Skeletal muscle cell (primary cell): ENCODE data around the gene SLC38A11.
"Not testable (repeated sequence)": the region's sequence is repeated elsewhere in the genome, so short reads cannot be mapped to it uniquely, and the experiment has no call there.

Source experiments
- DNase-seq: peaks from one replicate; pipeline ENCODE4 v3.0.0-alpha.2; 2010; ENCODE audit warnings: low read depth
- H3K4me3 ChIP-seq: 2 replicates; pipeline ENCODE4 v1.5.1; 2011; ENCODE audit warnings: low read depth, mild to moderate bottlenecking, control low read depth, low read length, moderate library complexity

Gene SLC38A11

GRCh38 chr2:164954954-164955701 is at the start of gene SLC38A11:
TSS of gene SLC38A11 (minus strand) at chr2:164955525. CDS start at chr2:164955247, 278 bp downstream.
- H3K4me3 ChIP-seq, result peak within 1 kb of the TSS; percentile 49

DNA sequence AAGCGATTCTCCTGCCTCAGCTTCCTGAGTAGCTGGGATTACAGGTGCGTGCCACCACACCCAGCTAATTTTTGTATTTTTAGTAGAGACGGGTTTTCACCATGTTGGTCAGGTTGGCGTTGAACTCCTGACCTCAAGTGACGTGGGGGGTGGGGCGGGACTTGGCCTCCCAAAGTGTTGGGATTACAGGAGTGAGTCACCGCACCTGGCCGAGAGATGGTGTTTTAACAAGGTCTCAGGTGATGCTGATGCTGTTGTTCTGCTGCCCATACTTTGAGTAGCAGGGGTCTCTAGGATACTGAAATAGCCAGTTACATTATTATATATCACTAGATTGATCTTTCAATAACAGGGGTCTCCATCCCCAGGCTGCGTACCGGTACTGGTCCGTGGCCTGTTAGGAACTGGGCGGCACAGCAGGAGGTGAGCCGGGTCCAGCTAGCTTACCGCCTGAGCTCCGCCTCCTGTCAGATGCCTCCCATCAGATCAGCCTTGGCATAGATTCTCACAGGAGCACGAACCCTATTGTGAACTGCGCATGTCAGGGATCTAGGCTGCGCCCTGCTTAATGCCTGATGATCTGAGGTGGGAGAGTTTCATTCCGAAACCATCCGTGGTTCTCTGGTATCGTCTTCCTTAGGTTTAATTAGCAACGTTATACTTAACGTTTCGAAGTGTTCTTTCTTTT is 48.3 kb upstream of the SLC38A11 start:
- DNase-seq, result no peak

More at GRCh38 chr2:164954954-164955701, at the start of gene SLC38A11:
- DNase-seq, result no peak

DNA sequence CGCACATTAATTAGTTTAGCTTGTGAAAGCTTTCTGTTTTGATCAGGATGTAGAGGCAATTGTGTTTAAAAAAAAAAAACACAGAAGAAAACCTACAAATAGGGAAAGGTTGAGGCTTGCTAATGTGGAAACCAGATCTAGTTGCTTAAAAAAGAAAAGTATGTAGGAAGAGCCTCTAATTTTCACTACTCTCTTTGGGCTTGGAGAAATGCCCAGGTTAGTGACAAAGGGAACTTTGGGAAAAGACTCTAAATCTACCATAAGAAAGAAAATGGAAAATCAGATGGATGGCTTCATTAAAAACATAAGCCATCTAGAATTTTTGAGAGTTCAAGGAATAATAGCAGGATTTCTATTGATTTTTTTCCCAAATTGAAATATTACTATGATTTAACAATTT is 47.3 kb upstream of the SLC38A11 start:
- no peak overlapping the region for H3K4me3 ChIP-seq

More for the DNA sequence above, 48.3 kb upstream of the SLC38A11 start:
- H3K4me3 ChIP-seq, result no peak overlapping the region

GRCh38 chr2:164994664-164995299 is 39.5 kb upstream of the SLC38A11 start:
- not testable (repeated sequence) for DNase-seq, H3K4me3 ChIP-seq

More for the DNA sequence above, 47.3 kb upstream of the SLC38A11 start:
- DNase-seq, result no peak

DNA sequence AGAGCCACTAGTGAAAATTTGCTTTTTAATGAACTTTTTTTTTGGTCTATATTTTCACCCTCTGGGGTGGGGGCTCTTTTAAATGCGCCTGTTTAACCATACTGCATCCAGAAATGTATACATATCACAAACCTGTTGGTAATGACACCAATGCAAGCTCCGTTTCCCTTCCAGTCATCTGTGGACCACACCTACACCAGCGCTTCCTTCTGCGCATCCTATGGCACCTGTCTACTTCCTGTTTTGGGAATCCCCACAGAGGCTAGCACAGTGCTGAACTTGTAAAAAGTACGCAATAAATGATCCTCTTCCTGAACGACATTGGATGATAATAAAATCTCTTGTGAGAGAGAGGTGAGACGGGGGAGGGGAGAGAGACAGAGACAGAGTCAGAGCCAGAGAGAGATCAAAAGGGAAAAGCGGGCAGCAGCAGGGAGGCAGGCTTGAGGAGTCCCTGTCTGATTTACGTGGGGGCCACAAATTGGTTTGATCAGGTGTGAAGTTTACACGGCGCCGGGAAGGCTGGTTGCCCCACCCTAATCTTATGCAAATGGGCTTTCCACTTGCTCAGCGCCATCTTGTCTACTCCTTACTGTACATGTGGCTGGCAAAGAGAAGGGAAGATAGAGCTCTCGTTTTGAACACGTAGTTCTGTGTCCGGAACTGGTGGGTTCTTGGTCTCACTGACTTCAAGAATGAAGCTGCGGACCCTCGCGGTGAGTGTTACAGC is 38.1 kb upstream of the SLC38A11 start:
- H3K4me3 ChIP-seq, result no peak overlapping the region
- DNase-seq, result no peak

- H3K4me3 ChIP-seq, result no peak overlapping the region
Observed at GRCh38 chr2:164992818-164993217, 37.5 kb upstream of the SLC38A11 start.

GRCh38 chr2:164992093-164992454 is 36.7 kb upstream of the SLC38A11 start:
- not testable (repeated sequence) for DNase-seq, H3K4me3 ChIP-seq

More at GRCh38 chr2:164992818-164993217, 37.5 kb upstream of the SLC38A11 start:
- peak; percentile 57 for DNase-seq

GRCh38 chr2:164991361-164992092 is 36.2 kb upstream of the SLC38A11 start:
- not testable (repeated sequence) for DNase-seq, H3K4me3 ChIP-seq

DNA sequence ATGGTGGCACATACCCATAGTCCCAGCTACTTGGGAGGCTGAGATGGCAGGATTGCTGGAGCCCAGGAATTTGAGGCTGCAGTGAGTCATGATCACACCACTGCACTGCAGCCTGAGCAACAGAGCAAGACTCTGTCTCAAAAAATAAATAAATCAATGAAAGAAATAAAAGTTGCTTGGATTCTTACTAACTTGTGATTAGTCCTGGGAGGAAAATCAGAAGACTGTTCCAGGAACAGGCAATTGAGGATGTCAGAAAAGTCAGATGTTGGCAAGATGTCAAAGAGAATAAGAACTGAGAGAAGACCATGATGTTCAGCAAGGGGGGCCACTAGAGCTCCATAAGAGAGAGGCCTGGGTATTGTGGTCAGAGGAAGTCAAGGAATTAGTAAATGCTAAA is 35.6 kb upstream of the SLC38A11 start:
- peak; percentile 37 for DNase-seq
- not testable (repeated sequence) for H3K4me3 ChIP-seq

DNA sequence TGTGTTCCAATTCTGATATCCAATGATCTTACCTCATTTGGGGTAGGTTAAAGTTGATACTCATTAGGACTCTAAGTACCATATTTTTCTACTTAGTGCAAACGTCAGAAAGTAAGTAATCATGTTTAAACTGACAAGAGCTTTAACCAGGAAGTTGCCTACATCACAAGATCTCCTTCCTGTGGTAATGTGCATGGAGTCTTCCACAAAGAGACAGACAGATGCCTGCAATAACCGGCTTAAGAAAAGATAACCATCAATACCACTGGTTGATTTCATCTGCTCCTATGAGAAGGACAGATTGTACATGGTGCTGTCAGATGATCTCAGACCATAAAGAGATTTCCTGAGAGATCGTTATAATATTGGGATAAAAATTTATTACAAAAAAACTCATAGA is 33.5 kb upstream of the SLC38A11 start:
- not testable (repeated sequence) for DNase-seq, H3K4me3 ChIP-seq

DNA sequence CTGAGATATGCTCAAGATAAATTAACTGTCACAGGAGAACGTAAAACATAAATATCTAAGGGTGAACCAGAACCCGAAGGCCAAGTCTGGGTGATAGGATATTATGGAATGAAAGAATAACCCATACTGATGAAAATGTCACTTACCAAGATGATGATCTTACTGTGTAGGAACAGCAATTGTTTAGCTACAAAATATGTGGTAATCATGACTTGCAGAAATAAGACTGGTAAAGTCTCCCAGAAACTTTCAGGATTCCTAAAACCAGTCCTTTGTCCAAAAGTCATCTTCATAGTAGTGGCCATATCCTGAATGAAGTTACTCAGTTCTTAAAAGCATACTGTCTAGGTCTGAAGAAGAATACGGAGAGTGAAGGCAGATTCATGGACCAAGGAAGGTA is 30.7 kb upstream of the SLC38A11 start:
- H3K4me3 ChIP-seq, DNase-seq: not testable (repeated sequence)

DNA sequence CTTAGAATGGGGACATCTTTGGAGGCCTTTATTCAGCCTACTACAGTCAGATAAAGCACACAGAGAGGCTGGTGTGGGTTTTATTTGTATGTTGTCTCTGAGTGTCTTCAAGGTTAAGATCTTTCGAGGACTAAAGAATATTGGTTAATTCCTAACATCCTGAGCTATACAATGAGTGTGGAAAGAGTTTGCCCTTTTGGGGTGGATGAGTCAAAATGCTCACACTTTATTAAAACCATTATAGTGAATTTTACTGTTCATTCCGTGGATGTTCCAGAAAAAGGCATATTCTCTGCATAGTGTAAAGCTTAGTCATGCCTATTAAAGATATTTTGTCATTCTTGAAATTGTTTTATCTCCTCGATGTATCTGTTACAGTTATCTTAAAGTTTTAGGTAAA is 29.1 kb upstream of the SLC38A11 start:
- H3K4me3 ChIP-seq, result no peak overlapping the region
- DNase-seq, result no peak

DNA sequence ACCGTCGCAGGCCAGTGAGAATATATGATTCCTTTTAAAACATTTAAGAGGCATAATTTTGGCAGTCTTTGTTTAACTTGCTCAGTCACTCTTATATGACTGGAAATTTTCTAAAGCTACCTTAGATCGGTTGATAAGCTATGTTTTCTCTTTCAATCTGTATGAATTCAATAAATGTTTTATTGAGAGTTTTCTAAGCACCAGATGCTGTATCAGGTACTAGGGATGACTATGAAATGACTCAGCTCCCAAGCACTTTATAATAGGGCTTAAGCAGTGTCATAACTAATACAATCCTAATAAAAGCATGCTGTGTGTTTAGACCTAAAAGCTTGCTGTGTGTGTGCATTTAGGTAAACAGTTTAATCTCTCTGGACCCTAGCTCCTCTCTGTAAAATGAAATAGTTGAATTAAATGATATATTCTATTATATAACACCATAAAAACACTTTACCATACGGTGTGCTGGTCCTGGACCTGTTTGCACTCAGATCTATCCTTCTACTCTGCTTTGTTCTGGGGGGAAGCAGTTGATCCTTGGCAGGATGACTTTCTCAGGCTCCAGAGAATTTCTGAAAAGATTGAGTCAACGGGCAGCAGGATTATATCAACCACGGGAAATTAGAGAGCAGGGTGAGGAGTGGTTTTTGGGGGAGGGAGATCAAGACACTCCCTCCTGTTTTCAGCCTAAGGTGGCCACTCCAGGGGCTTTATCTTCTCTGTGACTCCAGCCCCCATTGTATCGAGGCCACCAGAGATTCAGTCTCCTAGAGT is 26.1 kb upstream of the SLC38A11 start:
- DNase-seq, result no peak
- no peak overlapping the region for H3K4me3 ChIP-seq

- not testable (repeated sequence) for H3K4me3 ChIP-seq, DNase-seq
Observed at GRCh38 chr2:164980688-164981087, 25.4 kb upstream of the SLC38A11 start.

DNA sequence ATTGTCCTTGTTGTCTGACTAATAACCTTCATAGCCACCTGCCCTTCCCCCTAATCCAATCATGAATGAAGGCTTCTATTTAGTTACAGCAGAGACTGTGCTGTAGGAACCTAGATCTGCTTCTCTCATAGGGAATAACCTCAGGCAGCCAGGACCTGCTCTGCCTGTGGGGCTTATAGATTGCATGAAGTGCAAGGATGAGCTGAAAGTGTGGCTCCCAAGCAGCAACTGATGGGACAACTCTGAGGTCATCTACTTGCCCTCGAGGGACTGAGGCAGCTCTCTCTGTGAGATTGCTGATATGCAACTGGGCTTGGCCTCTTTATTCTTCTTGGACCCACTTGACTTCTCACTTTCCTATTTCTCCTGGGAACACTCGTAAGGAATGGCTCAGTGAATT is 23.8 kb upstream of the SLC38A11 start:
- no peak for DNase-seq
- no peak overlapping the region for H3K4me3 ChIP-seq

DNA sequence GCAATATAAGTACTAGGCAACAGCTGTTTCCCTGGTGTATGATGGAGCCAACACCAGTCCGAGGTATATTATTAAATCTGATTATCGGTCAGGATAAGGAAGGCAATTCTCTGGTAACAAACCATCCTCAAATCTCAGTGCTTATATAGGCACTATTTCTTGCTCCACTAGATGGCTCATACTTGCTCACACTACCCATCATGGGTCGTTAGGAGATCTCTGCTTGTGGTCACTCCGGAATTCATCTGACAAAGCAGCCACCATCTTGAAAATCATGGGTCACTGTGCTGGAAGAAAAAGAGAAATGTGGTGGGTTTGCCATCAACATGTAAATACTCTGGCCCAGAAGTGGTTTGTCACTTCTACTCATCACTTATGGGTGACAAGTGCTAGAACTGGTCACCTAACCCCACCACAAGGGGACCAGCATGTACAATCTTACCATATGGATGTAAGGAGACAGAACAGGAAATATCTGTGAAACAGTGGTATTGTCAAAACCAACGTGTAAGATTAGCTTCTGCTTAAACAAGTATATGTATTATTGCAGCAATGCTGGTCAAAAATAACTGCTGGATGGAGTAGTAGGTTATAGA is 21.6 kb upstream of the SLC38A11 start:
- not testable (repeated sequence) for H3K4me3 ChIP-seq, DNase-seq

- H3K4me3 ChIP-seq, result no peak overlapping the region
- no peak for DNase-seq
Observed at GRCh38 chr2:164976301-164976700, 21.0 kb upstream of the SLC38A11 start.

DNA sequence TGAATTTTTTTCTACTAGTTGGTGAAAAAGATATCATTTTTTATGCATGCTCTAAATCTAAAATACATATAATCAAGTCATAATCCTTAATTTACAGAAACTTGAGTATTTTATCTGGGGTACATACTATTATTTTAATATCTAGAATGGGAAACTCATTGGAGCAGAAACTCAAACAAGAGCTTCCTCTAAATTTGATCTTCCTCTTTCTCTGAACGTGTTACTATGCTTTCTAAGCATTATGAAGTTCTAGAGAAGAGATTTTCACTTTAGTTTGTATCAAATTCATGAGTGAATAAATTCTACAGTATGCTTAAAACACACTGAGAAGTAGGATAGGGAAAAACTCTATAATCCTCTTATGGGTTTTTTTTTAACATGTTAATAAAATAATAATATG is 20.6 kb upstream of the SLC38A11 start:
- H3K4me3 ChIP-seq, result no peak overlapping the region
- DNase-seq, result no peak
